ENCODE results near the gene TAF4B.

Gene TAF4B

DNA sequence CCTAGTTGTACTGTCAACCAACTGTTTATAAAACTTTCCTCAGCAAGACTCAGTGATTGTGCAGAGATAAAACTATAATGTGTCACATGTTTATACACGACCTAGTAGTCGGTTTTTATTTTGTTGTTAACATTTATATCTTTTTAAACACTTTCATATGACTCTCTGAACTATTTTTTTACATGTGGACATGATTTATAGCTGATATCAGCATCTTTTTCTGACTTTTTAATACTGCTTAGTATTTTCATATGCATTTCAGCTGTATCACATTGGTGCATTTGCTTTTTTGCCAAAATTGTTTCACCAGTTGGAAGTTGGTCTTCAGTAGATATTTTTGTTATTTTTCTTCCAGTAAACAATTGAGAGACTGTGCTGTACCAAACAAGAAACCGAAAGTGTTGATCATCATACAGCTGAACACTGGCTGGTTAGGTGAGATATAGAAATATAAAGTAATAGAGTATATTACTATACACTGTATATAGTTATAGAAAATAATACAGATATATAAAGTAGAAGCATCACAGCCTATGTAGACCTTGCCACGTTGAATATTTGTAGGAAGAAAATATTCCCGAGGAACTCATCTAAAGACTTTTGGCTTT is 167.9 kb downstream of the TAF4B start:
- DNase-seq: no peak

DNA sequence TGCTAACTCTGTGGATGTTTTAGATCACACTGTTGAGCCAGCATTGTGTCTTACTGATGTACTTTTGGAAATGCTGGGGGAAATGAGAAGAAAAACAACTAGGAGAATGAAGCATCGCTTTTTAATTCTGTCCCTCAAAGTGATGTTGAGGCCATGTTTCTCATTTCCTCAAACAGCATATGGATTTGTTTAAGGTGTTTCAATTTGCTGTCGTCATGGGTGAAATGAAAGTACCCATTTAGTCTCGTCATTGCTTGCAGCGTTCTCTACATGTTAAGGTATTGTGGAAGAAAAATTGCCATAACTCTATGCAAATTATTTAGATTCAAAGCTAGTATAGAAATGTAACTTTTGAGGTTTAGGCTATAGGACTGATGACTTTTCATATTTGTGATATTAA is 170.8 kb downstream of the TAF4B start:
- DNase-seq: no peak

- no peak for DNase-seq
These were observed 177.2 kb downstream of the TAF4B start for GRCh38 chr18:26403491-26403890.

DNA sequence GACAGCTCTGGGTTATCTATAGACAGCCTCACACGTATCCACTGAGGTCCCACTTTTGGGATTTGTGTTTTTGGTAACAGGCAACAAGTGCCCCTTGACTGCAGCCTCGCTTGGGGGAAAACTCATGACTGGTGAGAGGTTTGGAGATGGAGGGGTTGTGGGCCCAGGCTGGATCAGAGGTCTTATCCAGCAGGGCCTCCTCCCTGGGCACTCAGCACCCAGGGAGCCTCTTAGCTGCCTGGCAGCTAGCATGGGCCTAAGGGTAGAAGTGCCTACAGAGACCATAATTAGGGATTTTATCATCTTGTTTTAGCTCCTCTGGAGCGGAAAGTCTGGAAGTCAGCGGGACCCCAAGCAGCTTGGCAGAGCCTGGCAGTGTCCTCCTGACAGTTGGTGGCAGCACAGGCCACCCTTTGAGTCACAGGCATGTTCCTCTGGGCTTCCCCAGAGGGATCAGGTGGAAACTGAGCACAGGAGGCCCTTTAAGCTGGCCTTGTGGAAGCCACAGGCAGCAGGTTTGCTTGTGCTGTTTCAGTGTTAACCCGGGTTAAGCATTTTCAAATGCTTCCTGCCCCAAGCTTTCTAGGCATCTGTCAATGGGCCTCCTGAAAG is 179.1 kb downstream of the TAF4B start:
- no peak for DNase-seq

DNA sequence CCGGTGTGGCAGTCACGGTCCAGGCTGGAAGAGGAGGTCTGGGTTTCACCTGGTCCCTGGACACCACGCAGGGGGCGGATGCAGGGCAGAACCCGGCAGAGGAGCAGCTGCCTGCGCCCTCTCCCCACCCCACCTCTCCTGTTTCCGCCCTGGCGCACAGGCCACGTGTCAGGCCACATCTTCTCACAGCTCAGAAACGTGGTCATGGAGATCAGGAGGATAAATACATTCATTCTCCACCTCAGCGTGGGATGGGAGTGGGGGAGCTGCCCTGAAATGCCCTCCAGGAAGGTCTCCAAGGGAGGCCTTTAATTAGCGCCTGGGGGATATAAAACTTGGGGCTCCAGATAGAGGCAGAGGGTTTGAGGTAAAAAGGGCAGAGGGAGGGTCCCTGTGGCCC is 180.1 kb downstream of the TAF4B start:
- peak; percentile 13 for DNase-seq

DNA sequence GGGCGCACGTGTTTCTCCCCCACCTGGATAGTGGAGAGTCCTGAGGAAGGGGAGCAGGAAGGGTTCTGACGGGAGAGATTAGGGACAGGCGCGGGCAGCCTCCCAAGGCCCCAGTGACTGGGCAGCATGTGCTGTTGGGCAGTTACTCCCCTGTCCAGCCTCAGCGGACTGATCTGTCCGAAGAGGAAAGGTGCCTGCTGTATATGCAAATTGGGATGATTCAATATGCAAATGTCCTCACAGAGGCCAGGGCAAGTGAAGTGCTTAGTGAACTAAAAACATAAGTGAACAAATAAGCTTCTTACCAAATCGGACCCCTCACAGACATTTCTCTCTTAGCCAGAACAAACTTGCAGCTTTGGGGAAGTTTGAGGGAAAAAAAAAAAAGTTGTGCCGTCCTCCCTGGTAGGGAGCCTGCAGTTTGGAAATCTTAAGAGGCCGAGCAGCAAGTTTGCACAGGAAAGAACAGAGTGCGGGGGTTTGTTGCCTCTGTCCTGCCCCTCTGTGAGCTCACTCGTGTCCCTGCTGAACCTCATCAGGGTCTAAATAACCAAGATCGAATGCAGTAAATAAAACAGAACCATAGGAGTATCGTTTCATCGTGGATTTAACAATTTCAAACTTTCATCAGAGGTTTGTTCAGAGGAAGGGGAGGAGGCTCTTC is 180.7 kb downstream of the TAF4B start:
- no peak for DNase-seq

DNA sequence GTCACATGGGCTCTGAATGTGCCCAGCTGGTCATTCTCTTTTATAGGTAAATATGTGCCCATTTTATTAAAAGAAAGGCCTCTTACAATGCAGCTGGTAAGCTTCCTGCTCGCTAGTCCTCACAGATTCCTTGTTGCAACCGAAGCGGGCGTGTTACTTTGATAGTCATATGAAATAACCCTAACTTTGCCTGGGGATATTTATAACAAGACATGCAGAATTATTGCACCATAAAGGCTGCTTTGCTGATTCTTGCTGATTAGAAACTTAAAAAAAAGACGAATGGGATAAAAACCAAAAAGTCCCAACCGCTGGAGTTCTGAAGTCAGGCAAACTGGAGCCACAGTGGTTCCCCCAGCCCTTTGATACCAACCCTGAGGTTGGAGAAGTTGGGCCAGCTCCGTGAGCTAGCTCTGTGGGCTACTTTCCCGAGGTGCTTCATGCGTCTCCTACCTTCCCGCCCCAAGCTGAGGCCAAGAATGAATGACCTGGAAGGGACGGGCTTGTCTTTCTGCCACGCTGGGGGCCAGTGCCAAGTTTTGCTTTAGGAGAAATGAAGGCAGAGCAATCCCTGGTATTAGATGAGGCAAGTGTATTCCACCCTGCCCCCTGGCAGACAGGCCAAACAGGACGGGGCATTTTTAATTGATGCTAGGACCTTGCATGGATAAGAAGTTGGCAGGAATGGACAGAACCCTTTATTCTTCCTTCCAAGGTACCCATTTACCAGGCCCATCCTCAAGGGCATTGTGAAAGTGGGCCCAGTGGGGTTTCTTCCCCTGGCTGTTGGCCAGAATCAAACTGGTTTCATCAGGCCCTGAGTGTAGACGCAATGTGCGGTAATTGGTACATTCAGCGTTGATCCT is 181.7 kb downstream of the TAF4B start:
- DNase-seq: no peak

GRCh38 chr18:26409091-26409490 is 182.8 kb downstream of the TAF4B start:
- no peak for DNase-seq

- no peak for DNase-seq
These were observed 188.7 kb downstream of the TAF4B start for GRCh38 chr18:26414901-26415440.

GRCh38 chr18:26415631-26416030 is 189.4 kb downstream of the TAF4B start:
- DNase-seq: no peak

GRCh38 chr18:26416652-26417150 is 190.5 kb downstream of the TAF4B start:
- DNase-seq: no peak

DNA sequence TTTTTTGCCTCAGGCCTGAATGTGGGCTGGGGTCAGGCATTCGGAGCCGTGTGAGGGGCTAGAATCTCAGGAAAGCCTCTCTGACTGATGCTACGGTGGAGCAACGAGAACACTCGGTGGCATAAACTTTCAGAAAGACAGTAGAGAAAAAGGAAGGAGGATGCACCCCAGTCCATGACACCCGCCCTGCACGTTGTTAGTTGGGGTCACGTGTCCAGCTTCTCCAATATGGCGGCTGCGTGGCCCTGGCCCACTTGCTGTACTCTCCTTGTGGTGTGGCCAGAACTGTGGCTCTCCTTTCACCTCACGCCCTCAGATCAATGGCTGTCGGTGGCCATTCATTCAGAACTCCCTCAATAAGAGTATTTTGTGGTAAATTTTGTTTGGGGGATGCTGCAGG is 190.9 kb downstream of the TAF4B start:
- DNase-seq: no peak

DNA sequence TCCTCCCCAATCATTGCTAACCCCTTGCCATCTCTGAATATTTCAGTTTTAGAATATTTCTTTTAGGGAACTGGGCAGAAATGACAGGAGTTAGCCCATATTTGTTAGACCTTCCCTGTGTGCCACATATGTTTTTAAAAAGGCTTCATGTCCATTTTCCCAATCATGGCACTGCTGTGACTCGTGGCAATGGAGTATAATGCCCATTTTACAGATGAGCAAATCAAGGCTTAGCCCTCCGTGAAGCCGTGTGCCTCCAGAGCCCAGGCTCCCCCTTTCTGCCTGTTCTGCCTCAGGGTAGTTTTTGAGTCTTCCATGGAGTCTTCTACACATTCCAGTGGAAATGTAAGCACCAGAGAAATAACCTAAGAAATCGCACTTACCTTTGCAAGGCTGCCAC is 192.0 kb downstream of the TAF4B start:
- no peak for DNase-seq

DNA sequence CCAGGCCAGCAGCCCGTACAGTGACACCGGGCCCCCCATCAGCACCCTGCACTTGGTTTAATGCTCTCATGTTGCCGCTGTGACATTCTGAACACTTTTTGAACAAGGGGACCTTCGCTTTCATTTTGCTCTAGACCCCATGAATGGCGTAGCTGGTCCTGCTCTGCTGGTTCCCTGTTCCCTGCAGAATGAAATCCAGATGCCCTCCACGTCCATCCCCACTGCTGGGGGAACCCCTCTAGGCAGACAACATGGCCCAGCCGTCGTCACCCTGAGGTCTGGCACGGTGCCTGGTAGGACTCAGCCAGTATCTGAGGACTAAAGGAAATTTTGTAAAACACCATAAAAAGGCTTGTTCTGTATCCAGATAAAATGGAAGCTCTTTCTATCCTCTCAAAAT is 193.5 kb downstream of the TAF4B start:
- DNase-seq: no peak

DNA sequence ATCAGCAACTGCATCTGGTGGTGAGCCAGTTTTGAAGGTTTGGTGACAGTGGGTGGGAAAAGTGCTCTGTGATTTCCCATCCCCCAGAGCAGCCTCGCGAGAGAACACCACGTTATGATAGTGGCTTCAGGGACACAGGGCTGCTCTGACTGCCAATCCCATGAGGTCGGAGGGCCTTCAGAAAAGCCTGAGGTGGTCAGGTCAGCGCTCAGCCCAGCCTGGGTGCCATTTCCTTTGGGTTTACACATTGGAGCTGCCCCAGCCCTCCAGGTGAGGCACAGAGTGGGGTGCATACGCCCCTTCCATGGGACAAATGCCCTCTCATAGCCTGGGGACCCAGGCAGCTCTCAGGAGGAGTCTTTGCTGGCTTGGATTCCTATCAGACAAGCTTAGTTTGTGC is 195.3 kb downstream of the TAF4B start:
- DNase-seq: no peak

- no peak for DNase-seq
These were observed 195.7 kb downstream of the TAF4B start for GRCh38 chr18:26421931-26422330.

DNA sequence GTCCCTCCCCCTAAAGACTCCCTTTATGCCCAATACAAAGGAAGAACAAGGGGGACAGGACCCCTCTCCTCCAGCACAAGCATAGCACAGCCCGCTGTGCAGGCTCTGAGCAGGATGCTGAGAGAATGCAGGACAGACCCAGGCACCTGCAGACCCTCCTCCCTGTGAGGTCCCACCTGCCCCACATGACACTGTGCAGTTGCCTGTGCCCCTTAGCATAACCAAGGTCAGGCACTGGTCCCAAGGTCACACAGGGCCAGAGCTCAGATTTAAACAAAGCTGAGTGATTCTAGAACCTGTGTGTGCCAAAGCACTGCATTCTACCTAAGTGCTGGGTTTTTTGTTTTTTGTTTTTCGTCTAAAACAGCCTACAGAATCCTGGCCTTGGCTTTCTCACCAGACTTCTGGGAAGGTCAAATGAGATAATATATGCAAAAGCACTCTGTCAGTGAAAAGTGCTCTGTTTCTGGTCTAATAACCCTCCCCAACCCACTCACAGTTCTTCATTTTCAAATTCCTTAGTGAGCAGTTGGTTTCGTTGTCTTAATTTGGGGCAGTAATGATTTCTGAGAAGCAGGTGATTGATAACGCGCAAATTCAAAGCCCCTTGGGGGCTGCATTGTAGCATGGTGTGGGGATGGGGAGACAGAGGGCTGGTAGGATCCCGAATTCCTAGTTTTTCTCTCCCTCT is 196.4 kb downstream of the TAF4B start:
- no peak for DNase-seq

DNA sequence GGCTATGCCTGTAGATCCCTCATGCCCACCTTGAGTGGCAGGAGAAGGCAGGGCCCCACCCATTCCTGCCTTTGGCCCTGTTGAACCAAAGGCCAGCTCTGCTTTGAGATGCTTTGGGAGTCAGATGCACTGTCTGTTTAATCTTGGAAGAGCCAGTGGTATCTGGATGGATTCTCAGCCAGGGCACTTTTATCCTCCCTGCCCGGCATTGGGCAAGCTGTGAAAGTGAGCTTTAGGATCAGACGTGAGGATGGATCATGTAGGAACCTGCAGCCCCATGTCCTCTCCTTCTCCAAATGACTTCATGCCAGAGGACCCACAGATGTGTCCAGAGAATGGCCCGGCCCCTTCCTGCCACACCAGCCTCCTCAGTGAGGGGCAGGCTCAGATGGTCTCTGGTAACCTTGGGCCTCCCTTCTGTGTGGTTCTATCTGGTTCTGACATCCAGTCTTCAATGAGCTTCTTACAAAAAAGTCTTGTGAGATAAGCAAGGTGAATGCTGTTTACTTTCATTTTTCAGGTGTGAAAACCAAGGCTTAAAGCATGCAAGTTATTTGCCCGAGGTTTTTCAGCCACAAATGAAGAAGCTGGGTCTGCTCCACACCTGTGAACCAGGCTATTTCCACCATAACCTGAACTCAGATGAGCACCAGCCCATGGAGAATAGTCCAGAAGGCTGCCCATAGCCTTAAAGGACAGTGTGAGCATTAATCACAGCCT is 198.3 kb downstream of the TAF4B start:
- DNase-seq: no peak

- no peak for DNase-seq
These were observed 198.9 kb downstream of the TAF4B start for GRCh38 chr18:26425148-26425531.

- no peak for DNase-seq
These were observed 203.4 kb downstream of the TAF4B start for GRCh38 chr18:26429535-26430226.

All from NCI-H146 (cell line).